Measurements from ENCODE around the gene NUDCD2. TPM values are rescaled to one million over a fixed set of nuclear protein-coding genes. Genes with fewer than 3 reads are reported as not detected.

The NUDCD2 gene
- total RNA-seq, 1 experiment from 2014 or later, result 56.8 TPM

DNA sequence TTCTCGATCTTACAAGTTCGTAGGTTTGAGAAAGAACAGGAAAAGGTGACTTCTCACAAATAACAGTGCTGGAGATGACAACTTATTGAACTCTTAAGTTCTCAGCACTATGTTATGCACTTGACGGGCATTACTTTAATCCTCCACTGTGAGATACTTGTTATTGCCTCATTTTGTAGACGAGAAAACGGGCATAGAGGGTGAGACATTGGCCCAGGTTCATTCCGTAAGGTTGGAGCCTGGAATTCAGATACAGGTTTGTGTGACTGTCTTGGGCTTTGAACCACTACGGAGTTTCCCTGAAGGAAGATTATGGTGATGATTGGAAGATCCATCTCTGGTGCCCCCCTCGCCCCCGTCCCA is 46.2 kb upstream of the NUDCD2 start:
- no peaks in the 10 kb centered on the region for H3K9me2 ChIP-seq (ENCODE audit: insufficient read depth)
- TSS peak; percentile 43 for BruUV-seq (replicated peaks)
- H2AFZ ChIP-seq (ENCODE audit: low read depth, low read length, poor library complexity, severe bottlenecking), result no peak overlapping the region
- CTCF ChIA-PET, result no interaction called here
- ATAC-seq (no peak), DNase-seq (ENCODE audit: low read depth, low spot score) (no peak)
- POLR2A ChIA-PET, result interaction anchor here (1.8 kb wide), 1 partner anchor 45 kb away, joined by 5 read pairs; the partner anchor contains the start of gene HMMR
- peak overlapping the region; percentile 71 for H3K27ac ChIP-seq (ENCODE audit: low read depth, low read length)
- peak overlapping the region; percentile 65 for H3K9ac ChIP-seq (ENCODE audit: low read length)
- peak overlapping the region; percentile 75 for H3K4me2 ChIP-seq (ENCODE audit: low read length)
- H3K4me3 ChIP-seq (replicated peaks in 1 of 2; ENCODE audit: low read depth in 1 of 2, low read length in 2 of 2), result peak overlapping the region; percentile 61 to 76
- RAD21 ChIA-PET (ENCODE audit: low non-redundant PET in 1 of 2, low total read pairs in 2 of 2, uncharacterized antibody in 2 of 2, unreplicated experiment in 2 of 2), result no interaction called here
- peaks cover 54% of the 10 kb centered on the region for H3K79me2 ChIP-seq (ENCODE audit: insufficient read depth, low read length)
- TF ChIP-seq SRF (IDR thresholded peaks at IDR 0.05; ENCODE audit: low read depth) (no peak), EZH2 (IDR thresholded peaks at IDR 0.05) (no peak), JUND (IDR thresholded peaks at IDR 0.05) (no peak), ZFX (IDR thresholded peaks at IDR 0.05) (no peak), YY1 (IDR thresholded peaks at IDR 0.05; ENCODE audit: extremely low read depth, insufficient replicate concordance, low read depth, low read length) (no peak), ELF1 (IDR thresholded peaks at IDR 0.05; ENCODE audit: borderline replicate concordance, low read depth) (no peak), SP1 (IDR thresholded peaks at IDR 0.05; ENCODE audit: low read depth) (no peak), SIN3A (IDR thresholded peaks at IDR 0.05; ENCODE audit: low read depth) (no peak), CBX3 (IDR thresholded peaks at IDR 0.05; ENCODE audit: low read depth) (no peak), EZH2phosphoT487 (IDR thresholded peaks at IDR 0.05; ENCODE audit: borderline replicate concordance) (no peak), ZNF274 (IDR thresholded peaks at IDR 0.05; ENCODE audit: low read depth, low read length) (no peak), POLR2A (IDR thresholded peaks at IDR 0.05; ENCODE audit: borderline replicate concordance, extremely low read depth, insufficient read depth, insufficient read length) (no peak), MAX (IDR thresholded peaks at IDR 0.05) (no peak), EGR1 (IDR thresholded peaks at IDR 0.05; ENCODE audit: low read depth) (no peak), CTCF (IDR thresholded peaks at IDR 0.05 in 2 of 3, conservative IDR thresholded peaks at IDR 0.05 in 1 of 3; ENCODE audit: borderline replicate concordance in 1 of 3, insufficient read depth in 1 of 3, low read depth in 2 of 3, low read length in 2 of 3) (no peak), CEBPB (IDR thresholded peaks at IDR 0.05; ENCODE audit: low read depth) (no peak)
- TF ChIP-seq, protein P1, sequence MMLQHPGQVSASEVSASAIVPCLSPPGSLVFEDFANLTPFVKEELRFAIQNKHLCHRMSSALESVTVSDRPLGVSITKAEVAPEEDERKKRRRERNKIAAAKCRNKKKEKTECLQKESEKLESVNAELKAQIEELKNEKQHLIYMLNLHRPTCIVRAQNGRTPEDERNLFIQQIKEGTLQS (IDR thresholded peaks at IDR 0.05), result no peak
- no peaks in the 10 kb centered on the region for H3K27me3 ChIP-seq (ENCODE audit: insufficient read depth, low read length)
- H3K4me1 ChIP-seq (ENCODE audit: control insufficient read depth in 1 of 2, insufficient read depth in 2 of 2, low read length in 2 of 2), result peaks cover 6 to 27% of the 10 kb centered on the region in 2 experiments; a peak in 3 of 4 replicates
- H3K9me3 ChIP-seq (ENCODE audit: control insufficient read depth in 1 of 2, insufficient read depth in 1 of 2, low read depth in 1 of 2, low read length in 2 of 2), result no peaks in the 10 kb centered on the region
- no peaks in the 10 kb centered on the region for H4K20me1 ChIP-seq (ENCODE audit: insufficient read depth)
- 0 out of 4 replicates have a peak, but pooled peaks cover 0 to 2% of the 10 kb centered on the region in 2 experiments for H3K36me3 ChIP-seq (ENCODE audit: control insufficient read depth in 1 of 2, insufficient read depth in 2 of 2, low read length in 2 of 2)
- intact Hi-C loops (cut with micrococcal nuclease), result no loop called here

Data from HCT116 (cell line).